IMR-90 (cell line): ENCODE results near the gene GGTLC2. TPM values are rescaled to one million over a fixed set of nuclear protein-coding genes. Genes with fewer than 3 reads are reported as not detected.

Experiments used
- ATAC-seq: fragments of 200-7000 bp; cut with Tn5 transposase; 2 replicates; pipeline ENCODE4 v1.9.1; 2020; ENCODE audit warnings: low read depth, mild to moderate bottlenecking, moderate library complexity
- BruUV-seq: library from RNA; stranded (reverse); fragments of 400-500 nt; replicated peaks from 2 replicates; lab custom pipeline; 2021; lab: Mats Ljungman, UMichigan
- CTCF ChIA-PET: fragments of 300-600 bp; formaldehyde crosslinking; extraction: SDS; loops from one replicate; lab custom pipeline; 2021; ENCODE audit warnings: antibody characterized with exemption; lab: Yijun Ruan, JAX
- POLR2A ChIA-PET: fragments of 300-600 bp; sonication (Branson Sonifier 250); formaldehyde crosslinking; loops from one replicate; lab custom pipeline; 2022; ENCODE audit warnings: antibody characterized with exemption; ENCODE audit not compliant: unreplicated experiment; lab: Charles Lee
- DNase-seq: peaks from one replicate; pipeline ENCODE4 v3.0.0; 2013
- H2AFZ ChIP-seq: replicated peaks from 2 replicates; pipeline ENCODE3; 2013; ENCODE audit warnings: low read length, mild to moderate bottlenecking; ENCODE audit not compliant: poor library complexity
- H2AK5ac ChIP-seq: 2 replicates; pipeline ENCODE4 v1.6.1; 2013; ENCODE audit warnings: low read depth, low read length, inconsistent platforms
- H2AK9ac ChIP-seq: replicated peaks from 2 replicates; pipeline ENCODE3; 2013; ENCODE audit warnings: mild to moderate bottlenecking, low read depth, low read length, moderate library complexity; ENCODE audit not compliant: poor library complexity
- H2BK120ac ChIP-seq: 2 replicates; pipeline ENCODE4 v1.6.1; 2013; ENCODE audit warnings: low read depth, low read length, inconsistent platforms
- H2BK15ac ChIP-seq: 3 replicates; pipeline ENCODE4 v1.6.1; 2013; ENCODE audit warnings: low read depth, low read length, inconsistent platforms
- H2BK20ac ChIP-seq: 2 replicates; pipeline ENCODE4 v1.6.1; 2013; ENCODE audit warnings: low read depth, mild to moderate bottlenecking, inconsistent platforms, low read length, moderate library complexity
- H2BK5ac ChIP-seq: 2 replicates; pipeline ENCODE4 v1.6.1; 2013; ENCODE audit warnings: mild to moderate bottlenecking, low read depth, low read length, inconsistent platforms; ENCODE audit not compliant: poor library complexity, severe bottlenecking
- H3K14ac ChIP-seq: replicated peaks from 2 replicates; pipeline ENCODE4 v1.6.1; 2013; ENCODE audit warnings: low read depth, low read length, inconsistent platforms
- H3K18ac ChIP-seq: 2 replicates; pipeline ENCODE4 v1.6.1; 2013; ENCODE audit warnings: low read depth, low read length, control low read depth
- H3K23ac ChIP-seq: 2 replicates; pipeline ENCODE4 v1.6.1; 2013; ENCODE audit warnings: low read depth, low read length, inconsistent platforms
- H3K27ac ChIP-seq: 2 replicates; pipeline ENCODE4 v1.5.1; 2013; ENCODE audit warnings: mild to moderate bottlenecking, control low read depth, low read length; ENCODE audit not compliant: insufficient read depth
- H3K27me3 ChIP-seq: 2 replicates; pipeline ENCODE4 v1.6.1; 2013; ENCODE audit warnings: low read length; ENCODE audit not compliant: control insufficient read depth, insufficient read depth
- H3K36me3 ChIP-seq: 2 replicates; pipeline ENCODE4 v1.6.1; 2013; ENCODE audit warnings: low read length, mixed read lengths; ENCODE audit not compliant: control insufficient read depth, insufficient read depth
- H3K4ac ChIP-seq: 2 replicates; pipeline ENCODE4 v1.6.1; 2013; ENCODE audit warnings: low read depth, low read length, inconsistent platforms
- H3K4me1 ChIP-seq: 2 replicates; pipeline ENCODE4 v1.6.1; 2013; ENCODE audit warnings: low read length, mixed read lengths; ENCODE audit not compliant: control insufficient read depth, insufficient read depth
- H3K4me2 ChIP-seq: 2 replicates; pipeline ENCODE4 v1.6.1; 2013; ENCODE audit warnings: low read depth, mild to moderate bottlenecking, control low read depth, low read length, moderate library complexity
- H3K4me3 ChIP-seq: 2 replicates; pipeline ENCODE4 v1.5.1; 2013; ENCODE audit warnings: low read depth, mild to moderate bottlenecking, control low read depth, low read length, moderate library complexity; ENCODE audit not compliant: insufficient read depth
- H3K56ac ChIP-seq: 2 replicates; pipeline ENCODE4 v1.6.1; 2013; ENCODE audit warnings: low read length, inconsistent platforms; ENCODE audit not compliant: insufficient read depth; ENCODE audit errors: extremely low read depth
- H3K79me1 ChIP-seq, 2 experiments: 2 replicates each; pipeline ENCODE4 v1.6.1; 2013; ENCODE audit warnings: low read length in 2 of 2, inconsistent platforms in 1 of 2, low read depth in 1 of 2
- H3K9ac ChIP-seq: 2 replicates; pipeline ENCODE4 v1.6.1; 2013; ENCODE audit warnings: low read depth, low read length, control low read depth
- H3K9me1 ChIP-seq: 2 replicates; pipeline ENCODE4 v1.6.1; 2013; ENCODE audit warnings: low read length, inconsistent platforms; ENCODE audit not compliant: insufficient read depth
- H3K9me3 ChIP-seq: 2 replicates; pipeline ENCODE4 v1.6.1; 2013; ENCODE audit warnings: low read length; ENCODE audit not compliant: control insufficient read depth, insufficient read depth
- H4K20me1 ChIP-seq: 2 replicates; pipeline ENCODE4 v1.6.1; 2013; ENCODE audit warnings: low read length, inconsistent platforms; ENCODE audit not compliant: insufficient read depth
- H4K5ac ChIP-seq: 2 replicates; pipeline ENCODE4 v1.6.1; 2013; ENCODE audit warnings: mild to moderate bottlenecking, low read depth, low read length, control low read depth
- H4K8ac ChIP-seq, 2 experiments: 2 replicates each; pipeline ENCODE4 v1.6.1; 2013; ENCODE audit warnings: low read depth in 2 of 2, low read length in 2 of 2, control low read depth in 1 of 2, inconsistent platforms in 1 of 2
- H4K91ac ChIP-seq: 2 replicates; pipeline ENCODE4 v1.6.1; 2013; ENCODE audit warnings: low read depth, low read length, inconsistent platforms; ENCODE audit not compliant: insufficient read depth
- CEBPB ChIP-seq: IDR thresholded peaks from 2 replicates; pipeline ENCODE4 v1.6.1; 2012; ENCODE audit warnings: low read depth, low read length, improper control_type of control experiment
- MXI1 ChIP-seq: IDR thresholded peaks from 2 replicates; pipeline ENCODE4 v1.6.1; 2012; ENCODE audit warnings: low read depth, mild to moderate bottlenecking, low read length, moderate library complexity, borderline replicate concordance
- NFE2L2 ChIP-seq: fragments of 150-350 bp; IDR thresholded peaks from 2 replicates; pipeline ENCODE4 v1.6.1; 2016; ENCODE audit warnings: low read depth, mild to moderate bottlenecking, low read length
- RAD21 ChIP-seq: IDR thresholded peaks from 2 replicates; pipeline ENCODE4 v1.6.1; 2012; ENCODE audit warnings: low read length, improper control_type of control experiment
- RCOR1 ChIP-seq: IDR thresholded peaks from 2 replicates; pipeline ENCODE4 v1.6.1; 2012; ENCODE audit warnings: mild to moderate bottlenecking, low read length, improper control_type of control experiment; ENCODE audit not compliant: insufficient replicate concordance
- SMC3 ChIP-seq: fragments of 150-350 bp; IDR thresholded peaks from 2 replicates; pipeline ENCODE4 v1.6.1; 2016; ENCODE audit warnings: low read depth, mild to moderate bottlenecking, antibody characterized with exemption, low read length, moderate library complexity
- WGBS, 2 experiments: methylation state at CpG; one replicate each; pipeline versions ENCODE4 v1.1.5 to v1.1.7; 2013; ENCODE audit warnings: missing lambda C conversion rate in 2 of 2; ENCODE audit not compliant: insufficient read length in 1 of 2; ENCODE audit errors: extremely low coverage in 2 of 2; 5-methylcytosine and 5-hydroxymethylcytosine counted together
- dilution Hi-C: fragments of 300-500 bp; cut with HindIII; formaldehyde crosslinking; loops from one replicate; pipeline ENCODE4 v1.14.3; 2018; ENCODE audit warnings: low sequenced_read_pairs; ENCODE audit not compliant: unreplicated experiment
- in situ Hi-C: fragments of 300-500 bp; cut with MboI; formaldehyde crosslinking; loops from 3 replicates; pipeline ENCODE4 v1.14.3; 2019; ENCODE audit warnings: low sequenced_read_pairs, inconsistent platforms, mixed read lengths
- intact Hi-C: fragments of 100-400 bp; cut with micrococcal nuclease; formaldehyde crosslinking; loops from 2 replicates; pipeline ENCODE4 v1.10.0; 2022
- polyA plus RNA-seq, 3 experiments: library from polyadenylated mRNA; depleted of rRNA; stranded (reverse); fragments of >200 nt; gene quantifications; 2 replicates each; pipeline ENCODE4 v1.2.3, GENCODE V29; 2012; ENCODE audit warnings: low replicate concordance in 1 of 3
- total RNA-seq: library from RNA; depleted of rRNA; stranded (reverse); fragments of >200 nt; gene quantifications from 2 replicates; pipeline ENCODE4 v1.2.3, GENCODE V29; 2012
- TF ChIP-seq, protein P1 (sequence below): fragments of 150-350 bp; IDR thresholded peaks from 2 replicates; pipeline ENCODE4 v1.6.1; 2016; ENCODE audit warnings: low read depth, mild to moderate bottlenecking, low read length, moderate library complexity, borderline replicate concordance
- TF ChIP-seq, protein P2 (sequence below): conservative IDR thresholded peaks from 2 replicates; pipeline ENCODE4 v1.5.1; 2012; ENCODE audit warnings: mild to moderate bottlenecking, low read depth, low read length, improper control_type of control experiment

GGTLC2 gene
- total and polyA plus RNA-seq, 2 of the 4 experiments (the other 2 are of a cell fraction): 0.09 TPM; not detected in 1

DNA sequence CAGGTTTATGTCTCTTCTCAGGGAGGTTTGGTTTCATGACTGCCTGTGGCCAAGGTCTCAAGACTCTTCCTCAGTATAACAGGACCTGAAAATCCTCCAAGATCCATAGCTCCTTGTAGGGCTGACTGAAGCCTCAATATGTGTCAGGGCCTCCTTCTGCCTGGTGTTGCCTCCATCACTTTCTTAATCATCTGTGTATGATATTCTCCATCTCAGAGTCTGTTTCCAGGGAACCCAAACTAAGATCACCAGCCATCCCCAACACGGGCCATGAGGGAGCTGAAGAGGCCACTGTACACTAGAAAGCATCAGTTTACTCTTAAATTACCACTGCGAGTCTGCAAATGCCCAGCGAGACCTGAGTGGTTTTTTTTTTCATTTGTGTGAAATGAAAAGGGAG, 17.7 kb downstream of the GGTLC2 start:
- H4K20me1 ChIP-seq: no peaks in the 10 kb centered on the region
- H3K9me1 ChIP-seq: no peaks in the 10 kb centered on the region
- H4K5ac ChIP-seq: no peak overlapping the region
- no peak overlapping the region for H3K9ac ChIP-seq
- no peaks in the 10 kb centered on the region for H3K4me1 ChIP-seq
- no TSS peak for BruUV-seq
- H3K4ac ChIP-seq: no peak overlapping the region
- no peak overlapping the region for H2AFZ ChIP-seq
- no peak overlapping the region for H2BK20ac ChIP-seq
- H3K18ac ChIP-seq: no peak overlapping the region
- no peaks in the 10 kb centered on the region for H3K9me3 ChIP-seq
- no peak overlapping the region for H2AK5ac ChIP-seq
- ATAC-seq (no peak), DNase-seq (no peak)
- H2AK9ac ChIP-seq: no peak overlapping the region
- TF ChIP-seq RCOR1: no peak
- no peak for TF ChIP-seq SMC3
- no peak for TF ChIP-seq RAD21
- TF ChIP-seq, protein P1, sequence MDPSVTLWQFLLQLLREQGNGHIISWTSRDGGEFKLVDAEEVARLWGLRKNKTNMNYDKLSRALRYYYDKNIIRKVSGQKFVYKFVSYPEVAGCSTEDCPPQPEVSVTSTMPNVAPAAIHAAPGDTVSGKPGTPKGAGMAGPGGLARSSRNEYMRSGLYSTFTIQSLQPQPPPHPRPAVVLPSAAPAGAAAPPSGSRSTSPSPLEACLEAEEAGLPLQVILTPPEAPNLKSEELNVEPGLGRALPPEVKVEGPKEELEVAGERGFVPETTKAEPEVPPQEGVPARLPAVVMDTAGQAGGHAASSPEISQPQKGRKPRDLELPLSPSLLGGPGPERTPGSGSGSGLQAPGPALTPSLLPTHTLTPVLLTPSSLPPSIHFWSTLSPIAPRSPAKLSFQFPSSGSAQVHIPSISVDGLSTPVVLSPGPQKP: no peak
- TF ChIP-seq, protein P2, sequence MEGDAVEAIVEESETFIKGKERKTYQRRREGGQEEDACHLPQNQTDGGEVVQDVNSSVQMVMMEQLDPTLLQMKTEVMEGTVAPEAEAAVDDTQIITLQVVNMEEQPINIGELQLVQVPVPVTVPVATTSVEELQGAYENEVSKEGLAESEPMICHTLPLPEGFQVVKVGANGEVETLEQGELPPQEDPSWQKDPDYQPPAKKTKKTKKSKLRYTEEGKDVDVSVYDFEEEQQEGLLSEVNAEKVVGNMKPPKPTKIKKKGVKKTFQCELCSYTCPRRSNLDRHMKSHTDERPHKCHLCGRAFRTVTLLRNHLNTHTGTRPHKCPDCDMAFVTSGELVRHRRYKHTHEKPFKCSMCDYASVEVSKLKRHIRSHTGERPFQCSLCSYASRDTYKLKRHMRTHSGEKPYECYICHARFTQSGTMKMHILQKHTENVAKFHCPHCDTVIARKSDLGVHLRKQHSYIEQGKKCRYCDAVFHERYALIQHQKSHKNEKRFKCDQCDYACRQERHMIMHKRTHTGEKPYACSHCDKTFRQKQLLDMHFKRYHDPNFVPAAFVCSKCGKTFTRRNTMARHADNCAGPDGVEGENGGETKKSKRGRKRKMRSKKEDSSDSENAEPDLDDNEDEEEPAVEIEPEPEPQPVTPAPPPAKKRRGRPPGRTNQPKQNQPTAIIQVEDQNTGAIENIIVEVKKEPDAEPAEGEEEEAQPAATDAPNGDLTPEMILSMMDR: no peak
- no peak for TF ChIP-seq NFE2L2
- no peak for TF ChIP-seq CEBPB
- TF ChIP-seq MXI1: no peak
- no peak overlapping the region for H4K8ac ChIP-seq
- intact Hi-C loops (loop anchor here (10.0 kb wide), 1 partner anchor 83 kb away; no protein-coding TSS in a partner anchor), in situ Hi-C loops (no loop called here), dilution Hi-C loops (no loop called here)
- H3K14ac ChIP-seq: no peak overlapping the region
- no peaks in the 10 kb centered on the region for H3K79me1 ChIP-seq
- no peak overlapping the region for H4K91ac ChIP-seq
- no peak overlapping the region for H3K4me2 ChIP-seq
- no peak overlapping the region for H2BK120ac ChIP-seq
- H3K23ac ChIP-seq: no peak overlapping the region
- POLR2A ChIA-PET: no interaction called here
- no peak overlapping the region for H2BK15ac ChIP-seq
- WGBS, 2 experiments: no CpG with 5 or more reads among the region's 3 CpGs
- no peaks in the 10 kb centered on the region for H3K36me3 ChIP-seq
- no peak overlapping the region for H3K4me3 ChIP-seq
- H3K27me3 ChIP-seq: peaks cover 44% of the 10 kb centered on the region
- H2BK5ac ChIP-seq: no peak overlapping the region
- H3K27ac ChIP-seq: no peak overlapping the region
- no peak overlapping the region for H3K56ac ChIP-seq
- CTCF ChIA-PET: no interaction called here
